HEK293T (cell line): Measurements from ENCODE around the gene SUN2.

Source experiments
- BHLHE40 ChIP-seq: fragments of 450-650 bp; IDR thresholded peaks from 2 replicates; pipeline ENCODE4 v1.6.1; 2016; ENCODE audit warnings: mild to moderate bottlenecking, moderate library complexity, borderline replicate concordance
- FOXK2 ChIP-seq: fragments of 450-650 bp; IDR thresholded peaks from 2 replicates; pipeline ENCODE4 v1.6.1; 2016; ENCODE audit warnings: mild to moderate bottlenecking
- FOXM1 ChIP-seq: fragments of 450-650 bp; IDR thresholded peaks from 2 replicates; pipeline ENCODE4 v1.6.1; 2017; ENCODE audit warnings: mild to moderate bottlenecking, borderline replicate concordance
- SP1 ChIP-seq: fragments of 450-650 bp; IDR thresholded peaks from 2 replicates; pipeline ENCODE4 v1.6.1; 2017

DNA sequence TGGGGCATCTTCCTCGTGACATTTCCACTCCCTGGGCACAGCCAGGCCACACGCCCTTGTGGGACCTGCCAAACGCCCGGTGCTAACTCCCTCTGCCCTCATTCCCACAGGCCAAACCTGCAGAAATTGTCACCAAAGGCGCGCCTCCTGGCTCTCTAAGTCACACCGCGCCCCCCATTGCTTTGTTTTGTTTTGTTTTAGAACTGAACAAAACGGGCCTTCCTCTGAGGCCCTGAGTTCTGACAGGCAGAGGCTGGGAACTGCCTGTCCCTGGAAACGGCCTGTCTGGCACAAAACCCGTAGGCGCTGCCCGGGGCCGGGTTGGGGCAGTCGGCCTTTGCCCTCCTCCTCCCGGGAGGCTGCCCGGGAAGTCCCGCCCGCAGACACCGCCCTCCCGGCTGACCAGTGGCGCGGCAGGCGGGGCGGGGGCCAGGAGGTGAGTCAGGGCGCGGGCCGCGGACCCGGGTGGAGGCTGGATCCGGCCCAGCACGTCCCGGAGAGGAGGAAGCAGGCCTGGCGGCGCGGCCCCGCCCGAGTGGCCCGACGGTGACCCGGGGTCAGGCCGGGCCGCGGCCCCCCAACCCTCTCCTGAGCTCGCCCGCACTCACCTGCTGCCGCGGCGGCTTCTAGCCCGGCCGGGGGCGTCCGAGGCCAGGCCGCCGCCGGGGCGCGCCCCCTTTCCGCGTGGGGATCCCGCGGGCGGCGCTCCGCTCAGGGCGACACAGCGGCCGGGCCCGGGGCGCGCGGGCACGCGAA lies 465 bp downstream of the SUN2 start:
- TF ChIP-seq FOXM1, result no peak
- TF ChIP-seq FOXK2, result no peak
- TF ChIP-seq BHLHE40, result no peak
- TF ChIP-seq SP1, result no peak
